Small intestine (tissue), 7 donors: ENCODE results near the gene NLGN4X. TPM values are rescaled to one million over a fixed set of nuclear protein-coding genes. Genes with fewer than 3 reads are reported as not detected.

Experiments used
- DNase-seq, 2 donors: peaks; one replicate each; pipeline versions ENCODE4 v3.0.0 to v3.0.0-alpha.2; 2013
- FAIRE-seq: peaks from 2 replicates; lab custom pipeline; 2012; peaks lifted over from hg19 to GRCh38; lab: Jason Lieb, UNC
- H3K27ac ChIP-seq, 3 donors: one replicate each; pipeline ENCODE4 v1.5.1; 2013; ENCODE audit warnings: low read length in 2 of 3, mild to moderate bottlenecking in 2 of 3, control low read depth in 1 of 3, inconsistent platforms in 1 of 3, low read depth in 1 of 3, moderate library complexity in 1 of 3
- H3K27me3 ChIP-seq, 3 donors: one replicate each; pipeline ENCODE4 v1.6.1; 2013; ENCODE audit warnings: low read length in 3 of 3, inconsistent platforms in 1 of 3; ENCODE audit not compliant: control insufficient read depth in 3 of 3, insufficient read depth in 3 of 3
- H3K36me3 ChIP-seq, 3 donors: one replicate each; pipeline ENCODE4 v1.6.1; 2013; ENCODE audit warnings: low read length in 3 of 3, inconsistent platforms in 1 of 3, low read depth in 1 of 3, mild to moderate bottlenecking in 1 of 3, moderate library complexity in 1 of 3; ENCODE audit not compliant: control insufficient read depth in 3 of 3, insufficient read depth in 2 of 3
- H3K4me1 ChIP-seq, 3 donors: one replicate each; pipeline ENCODE4 v1.6.1; 2013; ENCODE audit warnings: low read length in 2 of 3, inconsistent platforms in 1 of 3, low read depth in 1 of 3, mild to moderate bottlenecking in 1 of 3, moderate library complexity in 1 of 3; ENCODE audit not compliant: control insufficient read depth in 3 of 3, insufficient read depth in 2 of 3
- H3K4me3 ChIP-seq, 3 donors: one replicate each; pipeline ENCODE4 v1.5.1; 2013; ENCODE audit warnings: low read length in 3 of 3, control low read depth in 1 of 3, inconsistent platforms in 1 of 3, low read depth in 1 of 3, mild to moderate bottlenecking in 1 of 3, moderate library complexity in 1 of 3
- H3K9me3 ChIP-seq, 2 donors: one replicate each; pipeline ENCODE4 v1.6.1; 2013; ENCODE audit warnings: low read depth in 1 of 2, low read length in 1 of 2; ENCODE audit not compliant: control insufficient read depth in 2 of 2, insufficient read depth in 1 of 2
- WGBS, 3 donors: extraction: QIAGEN DNeasy Blood & Tissue Kit; methylation state at CpG; one replicate each; pipeline ENCODE4 v1.1.7; 2013; 5-methylcytosine and 5-hydroxymethylcytosine counted together
- polyA plus RNA-seq, 4 donors: library from polyadenylated mRNA; stranded (reverse) in 3 of 4; unstranded in 1 of 4; fragments of 200-250 nt in 3 of 4; fragments of 120-200 nt in 1 of 4; gene quantifications; one replicate each; pipeline versions ENCODE4 v1.2.1 to v1.2.3, GENCODE V29; 2013
- donor health status: healthy with polysubstance abuse.
- donor health status: control.
- donor health status: control.
- donor health status: Bipolar disorder and iron deficiency.
- donor health status: healthy.

The NLGN4X gene
- polyA plus RNA-seq, 4 donors, result 0.27 to 4.7 (median 1.3) TPM; not detected in 1

DNA sequence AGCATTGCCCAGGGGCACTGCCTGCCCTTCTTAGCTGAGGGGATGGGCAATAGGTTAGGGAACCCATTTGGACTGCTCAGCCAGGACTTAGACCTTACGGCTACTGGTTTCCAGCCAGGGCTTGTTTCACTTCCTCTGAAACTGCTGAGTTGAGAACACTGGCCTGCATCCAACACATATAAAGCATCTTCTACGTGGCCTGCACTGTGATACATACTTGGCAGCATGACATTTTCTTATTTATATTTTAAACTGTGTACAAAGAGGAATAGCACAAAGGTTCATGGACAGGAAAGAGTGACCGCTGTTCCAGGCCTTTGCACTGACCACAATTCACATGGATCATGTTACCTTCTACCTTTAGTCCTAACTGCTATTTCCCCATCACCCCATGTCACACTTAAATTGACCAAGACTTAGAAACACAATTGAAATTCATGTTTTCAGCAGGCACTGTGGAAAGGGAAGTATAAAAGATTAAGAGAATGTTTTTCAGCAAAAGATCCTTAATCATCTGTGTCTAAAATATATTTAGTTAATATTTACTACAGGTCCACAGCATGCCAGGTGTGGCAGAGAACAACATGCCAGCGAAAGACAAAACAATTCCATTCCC, 43.7 kb downstream of the NLGN4X start:
- DNase-seq, result no peak
- H3K36me3 ChIP-seq, result no peaks in the 10 kb centered on the region
- no peak overlapping the region for H3K27ac ChIP-seq
- no peaks in the 10 kb centered on the region for H3K4me1 ChIP-seq
- no peaks in the 10 kb centered on the region for H3K9me3 ChIP-seq
- 39 to 57% (median 53%) methylated on average over 4 of the region's 4 CpGs for WGBS, 3 donors
- no peaks in the 10 kb centered on the region for H3K27me3 ChIP-seq
- FAIRE-seq, result no peak
- no peak overlapping the region for H3K4me3 ChIP-seq

DNA sequence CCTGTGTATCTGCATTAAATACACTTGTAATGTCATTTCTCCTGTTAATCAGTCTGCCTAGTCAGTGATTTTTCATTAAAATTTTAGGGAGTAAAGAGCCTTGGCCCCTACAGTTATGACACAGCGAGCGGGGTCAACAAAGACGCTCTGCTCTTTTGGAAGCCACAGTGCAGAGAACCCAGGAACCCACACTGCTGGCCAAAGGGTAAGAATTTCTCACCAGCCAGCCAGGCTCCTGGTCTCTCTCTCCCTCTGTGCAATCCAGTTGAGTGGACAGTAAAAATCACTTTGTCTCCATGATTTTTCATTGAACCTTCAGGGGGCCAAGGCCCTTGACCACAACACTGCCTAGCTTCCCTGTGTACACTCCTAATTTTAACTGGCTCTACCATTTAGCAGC, 52.8 kb downstream of the NLGN4X start:
- Histone ChIP-seq H3K9me3 (no peaks in the 10 kb centered on the region), H3K4me1 (no peaks in the 10 kb centered on the region), H3K4me3 (no peak overlapping the region), H3K27ac (no peak overlapping the region), H3K27me3 (no peaks in the 10 kb centered on the region), H3K36me3 (no peaks in the 10 kb centered on the region)
- DNase-seq (no peak), FAIRE-seq (no peak)
- 91 to 96% (median 94%) methylated on average over 3 of the region's 3 CpGs for WGBS, 3 donors

DNA sequence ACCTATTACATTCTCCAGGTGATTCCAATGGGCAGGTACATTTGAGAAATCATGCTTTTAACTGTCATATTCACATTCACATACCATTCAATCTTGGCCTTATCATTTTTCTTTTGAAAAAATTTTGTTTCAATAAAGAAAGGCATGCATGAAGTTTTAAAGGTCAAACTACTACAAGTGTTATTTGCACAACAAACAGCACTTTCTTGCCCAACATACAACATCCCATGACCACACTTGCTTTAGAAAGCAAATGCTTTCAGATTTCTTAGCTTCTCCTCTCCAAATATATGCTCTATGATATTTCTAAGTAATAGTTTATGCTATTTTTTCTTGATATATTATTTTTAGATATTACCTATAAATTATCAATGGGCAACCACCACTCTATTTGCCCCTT, 58.2 kb downstream of the NLGN4X start:
- no peak for FAIRE-seq
- Histone ChIP-seq H3K36me3 (no peaks in the 10 kb centered on the region), H3K9me3 (no peaks in the 10 kb centered on the region), H3K27ac (no peak overlapping the region), H3K4me1 (no peaks in the 10 kb centered on the region), H3K27me3 (no peaks in the 10 kb centered on the region), H3K4me3 (no peak overlapping the region)
- DNase-seq, result no peak

DNA sequence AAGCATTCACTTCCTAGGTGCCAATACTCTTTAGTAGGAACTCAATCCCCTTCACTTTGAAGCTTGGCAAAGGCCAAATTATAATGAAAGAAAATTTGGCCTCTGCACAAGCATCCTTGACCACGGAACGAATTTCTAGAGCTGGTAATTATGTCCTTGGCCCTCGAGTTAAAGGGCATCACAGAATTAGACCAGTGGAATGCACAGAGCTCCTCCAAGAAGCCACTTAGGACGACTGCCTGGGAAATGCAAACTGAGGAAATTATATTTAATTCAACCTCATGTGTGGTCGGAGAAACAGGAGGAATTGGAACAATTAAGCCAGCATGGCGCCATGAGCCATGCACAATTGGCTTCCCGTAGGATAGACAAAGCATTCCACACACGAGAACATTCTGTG, 59.3 kb downstream of the NLGN4X start:
- Histone ChIP-seq H3K9me3 (no peaks in the 10 kb centered on the region), H3K27ac (no peak overlapping the region), H3K4me1 (no peaks in the 10 kb centered on the region), H3K27me3 (no peaks in the 10 kb centered on the region), H3K36me3 (no peaks in the 10 kb centered on the region), H3K4me3 (no peak overlapping the region)
- FAIRE-seq, result no peak
- DNase-seq, result no peak
- WGBS, 3 donors, result 61 to 70% (median 66%) methylated on average over 8 of the region's 8 CpGs

DNA sequence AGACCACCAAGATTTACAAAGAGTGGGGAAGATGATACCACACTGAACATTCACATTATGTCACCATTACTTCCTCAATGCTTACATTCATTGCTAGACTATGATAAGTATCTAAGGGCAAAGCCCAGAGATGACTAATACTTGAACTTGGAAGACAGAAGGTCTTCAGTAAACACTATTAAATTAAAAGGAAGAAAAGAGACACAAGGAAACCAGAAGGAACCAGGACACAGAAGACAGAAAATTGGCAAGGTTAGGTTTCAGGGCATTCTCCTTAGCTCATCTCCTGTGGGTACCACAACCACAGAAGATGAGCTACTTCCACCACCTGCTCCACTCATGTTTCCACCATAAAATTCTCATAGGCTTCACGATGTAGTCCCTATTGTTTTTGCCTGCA, 64.9 kb downstream of the NLGN4X start:
- H3K4me1 ChIP-seq, result no peaks in the 10 kb centered on the region
- H3K27ac ChIP-seq, result no peak overlapping the region
- no peak for FAIRE-seq
- H3K27me3 ChIP-seq, result no peaks in the 10 kb centered on the region
- H3K4me3 ChIP-seq, result no peak overlapping the region
- no peaks in the 10 kb centered on the region for H3K36me3 ChIP-seq
- WGBS, 3 donors, result 68 to 81% (median 78%) methylated on average over 1 of the region's 1 CpG
- no peak for DNase-seq
- H3K9me3 ChIP-seq, result no peaks in the 10 kb centered on the region

DNA sequence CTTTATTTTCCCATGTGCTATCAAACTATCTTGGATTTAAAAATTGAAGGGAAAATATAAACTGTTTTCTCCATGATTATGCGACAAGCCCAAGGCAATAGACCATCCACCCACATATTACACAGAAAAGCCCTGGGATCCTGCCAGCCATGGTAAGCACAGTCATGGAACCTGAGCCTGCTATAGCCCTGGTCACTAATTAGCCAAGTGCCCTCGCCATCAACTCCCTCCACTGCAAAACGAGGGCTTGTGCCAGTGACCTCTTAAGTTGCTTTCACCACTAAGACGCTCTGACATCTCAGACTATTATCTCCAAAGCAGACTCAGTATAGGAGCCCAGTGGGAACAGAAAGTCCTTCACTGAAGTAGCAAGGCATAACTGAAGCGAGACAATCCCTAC, 69.2 kb downstream of the NLGN4X start:
- H3K4me3 ChIP-seq, result no peak overlapping the region
- H3K9me3 ChIP-seq, result no peaks in the 10 kb centered on the region
- FAIRE-seq, result no peak
- no peak overlapping the region for H3K27ac ChIP-seq
- H3K27me3 ChIP-seq, result no peaks in the 10 kb centered on the region
- WGBS, 3 donors, result 68 to 79% (median 70%) methylated on average over 5 of the region's 5 CpGs
- H3K4me1 ChIP-seq, result no peaks in the 10 kb centered on the region
- DNase-seq, result no peak
- no peaks in the 10 kb centered on the region for H3K36me3 ChIP-seq

DNA sequence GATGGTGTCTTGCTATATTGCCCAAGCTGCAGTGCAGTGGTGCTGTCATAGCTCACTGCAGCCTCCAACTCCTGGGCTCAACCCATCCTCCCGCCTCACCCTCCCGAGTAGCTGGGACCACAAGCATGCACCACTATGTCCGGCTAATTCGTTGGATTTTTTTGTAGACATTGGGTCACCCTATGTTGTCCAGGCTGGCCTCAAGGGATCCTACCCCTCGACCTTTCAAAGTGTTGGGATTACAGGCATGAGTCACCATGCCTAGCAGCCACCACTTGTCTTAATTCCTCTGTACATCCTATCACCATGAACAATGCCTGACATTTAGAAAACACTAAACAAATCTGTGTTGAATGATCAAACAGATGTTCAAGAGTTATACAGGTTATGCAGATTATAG, 76.7 kb downstream of the NLGN4X start:
- Histone ChIP-seq H3K36me3 (no peaks in the 10 kb centered on the region), H3K9me3 (no peaks in the 10 kb centered on the region), H3K27me3 (no peaks in the 10 kb centered on the region), H3K4me3 (no peak overlapping the region), H3K4me1 (no peaks in the 10 kb centered on the region), H3K27ac (no peak overlapping the region)
- 61 to 73% (median 66%) methylated on average over 5 of the region's 5 CpGs for WGBS, 3 donors
- no peak for DNase-seq
- no peak for FAIRE-seq

DNA sequence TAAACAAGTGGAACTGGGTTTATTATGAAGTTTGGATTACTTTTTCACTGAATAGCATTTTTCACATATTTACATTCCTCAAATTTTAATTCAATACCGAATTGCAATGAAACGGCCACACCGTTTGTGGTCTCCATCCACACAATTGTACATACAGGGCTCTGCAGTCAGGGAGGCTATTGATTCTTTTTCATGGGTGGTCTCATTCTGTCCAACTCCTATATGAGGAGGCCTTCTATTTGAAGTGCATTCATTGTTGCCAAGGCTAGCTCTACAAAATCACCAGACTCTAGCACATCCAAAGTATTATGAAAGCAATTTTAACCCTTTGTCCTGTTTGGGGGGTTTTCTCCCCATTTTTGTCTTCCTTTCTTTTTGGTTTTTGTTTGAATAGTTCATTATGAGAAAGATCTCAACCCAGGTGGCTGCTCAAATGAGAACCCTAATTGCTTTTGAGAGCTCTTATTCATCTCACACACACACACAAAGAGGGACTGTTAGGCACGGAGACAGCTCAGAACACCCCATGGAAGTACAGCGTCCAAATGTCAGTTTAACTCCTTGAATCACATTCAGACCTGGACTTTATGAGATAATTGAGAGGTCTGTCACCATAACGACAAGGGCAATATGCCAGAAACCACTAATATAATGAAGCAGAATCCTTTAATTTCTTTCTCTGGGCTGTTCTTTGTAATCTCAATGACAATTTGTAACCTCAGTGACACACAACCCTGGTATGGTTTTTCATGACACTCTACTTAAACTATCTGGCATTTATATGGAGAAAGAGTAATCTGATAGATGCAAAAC, 79.4 kb downstream of the NLGN4X start:
- H3K36me3 ChIP-seq, result no peaks in the 10 kb centered on the region
- H3K27me3 ChIP-seq, result no peaks in the 10 kb centered on the region
- no peak for FAIRE-seq
- no peak overlapping the region for H3K27ac ChIP-seq
- no peak overlapping the region for H3K4me3 ChIP-seq
- H3K4me1 ChIP-seq, result no peaks in the 10 kb centered on the region
- 69 to 80% (median 78%) methylated on average over 6 of the region's 6 CpGs for WGBS, 3 donors
- no peaks in the 10 kb centered on the region for H3K9me3 ChIP-seq
- no peak for DNase-seq
